Parathyroid adenoma (tissue), 2 donors: ENCODE data around the gene NECAB3.

Experiments
- H2AFZ ChIP-seq: fragments of 300-600 bp; sonication (generic); one replicate; pipeline ENCODE4 v1.7.0; 2017; ENCODE audit warnings: antibody characterized with exemption, mild to moderate bottlenecking
- H3K27ac ChIP-seq: fragments of 300-600 bp; sonication (generic); one replicate; pipeline ENCODE4 v1.7.0; 2017
- H3K27me3 ChIP-seq: fragments of 300-600 bp; sonication (generic); one replicate; pipeline ENCODE4 v1.7.0; 2017; ENCODE audit warnings: low read length; ENCODE audit not compliant: control insufficient read depth, insufficient read depth
- H3K36me3 ChIP-seq: fragments of 300-600 bp; sonication (generic); one replicate; pipeline ENCODE4 v1.7.0; 2017; ENCODE audit warnings: low read length; ENCODE audit not compliant: control insufficient read depth, insufficient read depth
- H3K4me1 ChIP-seq: fragments of 300-600 bp; sonication (generic); one replicate; pipeline ENCODE4 v1.7.0; 2017; ENCODE audit warnings: control low read depth
- H3K4me2 ChIP-seq: fragments of 300-600 bp; sonication (generic); one replicate; pipeline ENCODE4 v1.7.0; 2017; ENCODE audit warnings: low read length
- H3K4me3 ChIP-seq: fragments of 300-600 bp; sonication (generic); one replicate; pipeline ENCODE4 v1.7.0; 2017; ENCODE audit warnings: low read depth, low read length
- H3K79me2 ChIP-seq: fragments of 300-600 bp; sonication (generic); one replicate; pipeline ENCODE4 v1.7.0; 2017; ENCODE audit warnings: control low read depth
- H3K9ac ChIP-seq: fragments of 300-600 bp; sonication (generic); one replicate; pipeline ENCODE4 v1.7.0; 2017; ENCODE audit warnings: mild to moderate bottlenecking
- H3K9me3 ChIP-seq: fragments of 300-600 bp; sonication (generic); one replicate; pipeline ENCODE4 v1.7.0; 2017; ENCODE audit warnings: low read length; ENCODE audit not compliant: control insufficient read depth
- TF ChIP-seq, protein P1 (sequence below): fragments of 300-600 bp; sonication (generic); IDR thresholded peaks from one replicate; pipeline ENCODE4 v1.7.0; 2017; ENCODE audit warnings: antibody characterized with exemption, mild to moderate bottlenecking
- donor health status: primary hyperparathyroidism.

NECAB3 gene

GRCh38 chr20:33657704-33658095 lies 16.5 kb downstream of the NECAB3 start:
- Histone ChIP-seq H3K79me2 (no peaks in the 10 kb centered on the region), H2AFZ (no peak overlapping the region), H3K4me3 (no peak overlapping the region), H3K36me3 (no peaks in the 10 kb centered on the region), H3K4me2 (no peak overlapping the region), H3K9ac (no peak overlapping the region), H3K27me3 (no peaks in the 10 kb centered on the region), H3K27ac (no peak overlapping the region), H3K9me3 (no peaks in the 10 kb centered on the region), H3K4me1 (peaks cover 12% of the 10 kb centered on the region)
- TF ChIP-seq, protein P1, sequence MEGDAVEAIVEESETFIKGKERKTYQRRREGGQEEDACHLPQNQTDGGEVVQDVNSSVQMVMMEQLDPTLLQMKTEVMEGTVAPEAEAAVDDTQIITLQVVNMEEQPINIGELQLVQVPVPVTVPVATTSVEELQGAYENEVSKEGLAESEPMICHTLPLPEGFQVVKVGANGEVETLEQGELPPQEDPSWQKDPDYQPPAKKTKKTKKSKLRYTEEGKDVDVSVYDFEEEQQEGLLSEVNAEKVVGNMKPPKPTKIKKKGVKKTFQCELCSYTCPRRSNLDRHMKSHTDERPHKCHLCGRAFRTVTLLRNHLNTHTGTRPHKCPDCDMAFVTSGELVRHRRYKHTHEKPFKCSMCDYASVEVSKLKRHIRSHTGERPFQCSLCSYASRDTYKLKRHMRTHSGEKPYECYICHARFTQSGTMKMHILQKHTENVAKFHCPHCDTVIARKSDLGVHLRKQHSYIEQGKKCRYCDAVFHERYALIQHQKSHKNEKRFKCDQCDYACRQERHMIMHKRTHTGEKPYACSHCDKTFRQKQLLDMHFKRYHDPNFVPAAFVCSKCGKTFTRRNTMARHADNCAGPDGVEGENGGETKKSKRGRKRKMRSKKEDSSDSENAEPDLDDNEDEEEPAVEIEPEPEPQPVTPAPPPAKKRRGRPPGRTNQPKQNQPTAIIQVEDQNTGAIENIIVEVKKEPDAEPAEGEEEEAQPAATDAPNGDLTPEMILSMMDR = no peak

DNA sequence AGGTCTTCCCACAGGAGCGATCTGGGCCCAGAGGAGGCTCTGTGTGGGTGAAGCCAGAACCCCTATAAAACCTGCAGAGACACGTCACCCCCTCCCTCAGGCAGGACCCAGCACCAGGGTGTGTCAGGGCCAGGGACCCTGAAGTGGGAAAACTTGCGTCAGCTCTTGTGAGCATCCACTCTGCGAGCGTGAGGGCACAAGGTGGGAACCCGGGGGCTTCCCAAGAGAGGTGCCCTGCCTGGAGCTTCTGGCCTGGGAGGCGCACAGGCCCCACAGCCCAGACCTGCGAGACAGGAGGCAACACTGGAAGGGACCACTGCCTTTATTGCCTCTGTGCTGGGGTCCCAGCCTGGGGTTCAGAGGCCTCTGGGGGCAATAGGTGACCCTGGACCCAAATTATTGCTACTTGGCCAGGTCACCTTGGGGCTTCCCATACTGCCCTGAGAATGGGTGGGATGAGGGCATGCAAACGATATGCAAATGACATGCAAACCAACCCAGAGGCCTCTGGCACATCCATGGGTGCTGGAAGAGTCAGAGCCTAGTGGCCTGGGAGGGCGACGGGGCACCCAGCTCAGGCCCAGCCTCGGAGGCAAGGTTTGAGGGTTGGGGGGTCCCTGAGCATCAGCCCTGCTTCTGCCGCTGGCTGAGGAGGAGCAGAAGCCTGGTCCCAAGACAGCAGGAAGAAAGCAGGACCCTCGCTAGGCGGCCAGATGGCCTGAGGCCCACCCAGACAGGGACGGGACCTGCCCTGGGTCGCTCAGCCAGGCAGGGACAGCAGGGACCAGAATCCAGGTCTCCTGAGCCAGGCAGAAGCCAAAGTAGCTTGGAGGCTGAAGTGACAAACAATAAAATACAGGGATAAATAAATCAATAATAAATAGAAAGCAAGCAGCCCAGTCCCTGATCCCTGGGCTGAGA lies 17.2 kb downstream of the NECAB3 start:
- Histone ChIP-seq H3K9ac (no peak overlapping the region), H3K4me3 (no peak overlapping the region), H3K27me3 (no peaks in the 10 kb centered on the region), H3K9me3 (no peaks in the 10 kb centered on the region), H2AFZ (no peak overlapping the region), H3K4me2 (no peak overlapping the region), H3K27ac (no peak overlapping the region), H3K4me1 (peaks cover 11% of the 10 kb centered on the region), H3K79me2 (no peaks in the 10 kb centered on the region), H3K36me3 (no peaks in the 10 kb centered on the region)
- TF ChIP-seq, protein P1 = no peak

DNA sequence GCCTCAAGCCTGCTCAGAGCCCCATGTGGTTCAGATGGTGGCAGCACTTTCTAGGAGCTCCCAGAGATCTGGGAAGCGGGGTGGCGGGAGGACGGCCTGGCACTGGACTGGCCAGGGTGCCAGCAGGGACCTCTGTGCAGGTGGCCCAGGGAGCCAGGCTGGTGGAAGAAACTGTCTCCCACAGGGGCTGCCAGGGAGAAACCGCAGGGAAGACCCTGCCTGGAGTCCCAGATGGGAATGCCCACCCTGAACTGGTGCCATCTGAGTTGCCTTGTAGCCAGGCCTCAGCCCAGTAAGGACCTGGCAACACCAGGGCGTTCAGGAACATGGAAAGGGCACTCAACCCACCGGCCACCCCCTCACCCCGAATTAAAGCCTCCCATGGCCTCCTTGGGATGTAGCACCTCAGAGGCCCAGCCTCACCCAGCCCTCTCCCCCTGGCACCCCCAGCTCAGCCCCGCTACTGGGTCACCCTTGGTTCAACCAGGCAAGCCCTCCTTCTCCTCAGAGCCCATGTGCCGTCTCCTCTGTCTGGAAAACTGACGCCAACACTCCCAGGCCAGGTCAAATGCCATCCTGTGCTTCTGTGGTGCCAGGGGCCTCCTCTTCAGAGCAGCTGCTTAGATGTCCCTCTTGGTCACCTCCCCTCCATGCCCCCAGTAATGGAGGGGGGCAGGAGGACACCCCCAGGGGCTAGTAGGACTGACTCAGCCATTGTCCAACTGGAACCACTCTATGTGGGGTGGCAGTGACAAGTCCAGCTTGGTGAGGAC lies 18.0 kb downstream of the NECAB3 start:
- H3K79me2 ChIP-seq = no peaks in the 10 kb centered on the region
- TF ChIP-seq, protein P1 = no peak
- no peak overlapping the region for H3K9ac ChIP-seq
- no peak overlapping the region for H2AFZ ChIP-seq
- H3K9me3 ChIP-seq = no peaks in the 10 kb centered on the region
- H3K4me2 ChIP-seq = no peak overlapping the region
- H3K4me1 ChIP-seq = peaks cover 11% of the 10 kb centered on the region
- H3K4me3 ChIP-seq = no peak overlapping the region
- no peaks in the 10 kb centered on the region for H3K36me3 ChIP-seq
- no peaks in the 10 kb centered on the region for H3K27me3 ChIP-seq
- H3K27ac ChIP-seq = no peak overlapping the region

GRCh38 chr20:33655164-33655563 lies 19.1 kb downstream of the NECAB3 start:
- H3K4me2 ChIP-seq = no peak overlapping the region
- no peak overlapping the region for H2AFZ ChIP-seq
- H3K79me2 ChIP-seq = no peaks in the 10 kb centered on the region
- no peak overlapping the region for H3K4me3 ChIP-seq
- H3K4me1 ChIP-seq = peaks cover 11% of the 10 kb centered on the region
- no peaks in the 10 kb centered on the region for H3K9me3 ChIP-seq
- H3K36me3 ChIP-seq = no peaks in the 10 kb centered on the region
- TF ChIP-seq, protein P1 = no peak
- H3K27me3 ChIP-seq = no peaks in the 10 kb centered on the region
- H3K27ac ChIP-seq = no peak overlapping the region
- H3K9ac ChIP-seq = no peak overlapping the region
